ENCODE measurements around the gene FGD1.

Gene FGD1

DNA sequence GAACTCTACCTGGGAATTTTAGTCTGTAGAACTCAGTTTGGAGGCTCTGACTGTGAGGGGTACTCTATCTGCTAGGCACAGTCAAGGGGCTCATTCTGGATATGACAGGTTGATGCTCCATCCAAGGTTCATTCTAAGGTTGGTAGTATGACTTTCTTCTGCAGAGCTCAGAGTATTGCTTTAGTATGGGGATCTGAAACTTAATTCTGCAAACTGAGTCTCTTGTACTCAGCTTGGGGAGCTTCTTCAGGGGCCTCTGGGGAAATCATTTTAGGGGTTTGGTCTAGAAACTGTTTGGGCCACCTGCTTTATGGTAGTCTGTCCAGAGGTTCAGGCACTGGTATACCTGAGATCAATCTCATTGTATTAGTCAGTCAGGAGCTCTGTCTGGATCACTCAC, 65.5 kb downstream of the FGD1 start:
- ATAC-seq (no peak), DNase-seq (ENCODE audit: low spot score in 2 of 2) (no peak)
- Mint-ChIP-seq H3K27ac (no peak overlapping the region), H3K4me1 (no peaks in the 10 kb centered on the region), H3K4me3 (no peak overlapping the region), H3K9me3 (no peaks in the 10 kb centered on the region), H3K36me3 (no peaks in the 10 kb centered on the region)

DNA sequence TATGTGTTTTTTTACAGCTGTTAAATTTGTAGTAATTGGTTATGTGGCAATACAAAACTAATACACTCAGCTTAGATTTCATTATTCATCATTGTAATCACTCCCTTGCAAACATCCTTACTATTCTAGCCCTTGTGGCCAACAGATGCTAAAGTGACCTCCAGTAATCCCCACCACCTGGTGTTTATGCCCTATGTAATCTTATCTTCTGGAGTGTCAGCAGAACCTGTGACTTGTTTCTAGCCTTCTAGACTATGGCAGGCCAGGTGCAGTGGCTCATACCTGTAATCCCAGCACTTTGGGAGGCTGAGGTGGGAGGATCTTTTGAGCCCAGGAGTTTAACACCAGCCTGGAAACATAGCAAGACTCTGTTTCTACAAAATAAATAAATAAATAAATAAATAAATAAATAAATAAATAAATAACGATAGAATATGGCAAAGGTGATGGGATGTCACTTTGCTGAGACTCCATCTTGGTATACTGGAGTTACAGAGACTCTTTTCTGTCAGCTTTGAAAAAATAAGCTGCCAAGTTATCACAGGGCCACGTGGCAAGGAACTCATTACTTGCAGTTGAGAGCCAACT, 68.1 kb downstream of the FGD1 start:
- Mint-ChIP-seq H3K4me3 (no peak overlapping the region), H3K27ac (no peak overlapping the region), H3K36me3 (no peaks in the 10 kb centered on the region), H3K9me3 (no peaks in the 10 kb centered on the region), H3K4me1 (no peaks in the 10 kb centered on the region)
- DNase-seq (ENCODE audit: low spot score in 2 of 2) (no peak), ATAC-seq (no peak)

DNA sequence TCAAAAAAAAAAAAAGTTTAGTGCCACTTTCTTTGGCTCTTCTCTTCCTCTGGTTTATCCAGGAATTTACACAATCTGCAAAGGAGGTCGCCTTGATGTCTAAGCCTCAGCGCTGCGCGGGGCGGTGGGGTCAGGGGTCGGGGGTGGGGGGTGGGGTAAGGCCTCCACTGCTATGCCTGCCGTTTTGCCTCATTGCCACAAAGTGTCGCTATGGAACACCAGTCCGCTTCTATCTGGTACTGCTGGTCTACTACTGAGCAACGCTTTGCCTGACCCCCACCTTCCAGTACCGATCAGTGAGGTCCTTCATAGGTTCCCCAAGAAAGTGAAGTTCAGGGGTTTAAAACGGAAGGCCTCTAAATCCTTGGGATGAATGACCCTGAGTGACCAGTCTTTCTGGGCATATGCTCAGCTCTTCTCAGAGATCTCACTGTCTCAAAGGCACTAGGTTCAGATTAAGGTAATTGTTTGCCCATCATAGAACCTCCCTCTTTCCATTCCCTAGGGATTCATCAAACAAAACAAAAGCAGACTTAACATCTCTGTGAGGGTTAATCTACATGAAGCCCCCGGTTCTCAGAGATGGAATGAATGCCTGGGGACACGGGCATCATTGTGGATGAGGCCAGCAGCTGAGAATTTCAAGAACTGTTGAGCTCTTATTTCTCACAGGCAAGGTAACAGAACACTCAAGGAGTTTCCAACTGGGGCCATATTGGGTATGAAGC, 72.7 kb downstream of the FGD1 start:
- H3K4me1 Mint-ChIP-seq: no peaks in the 10 kb centered on the region
- DNase-seq (ENCODE audit: low spot score in 2 of 2) (no peak), ATAC-seq (no peak)
- H3K4me3 Mint-ChIP-seq: no peak overlapping the region
- H3K9me3 Mint-ChIP-seq: no peaks in the 10 kb centered on the region
- no peaks in the 10 kb centered on the region for H3K36me3 Mint-ChIP-seq
- no peak overlapping the region for H3K27ac Mint-ChIP-seq

DNA sequence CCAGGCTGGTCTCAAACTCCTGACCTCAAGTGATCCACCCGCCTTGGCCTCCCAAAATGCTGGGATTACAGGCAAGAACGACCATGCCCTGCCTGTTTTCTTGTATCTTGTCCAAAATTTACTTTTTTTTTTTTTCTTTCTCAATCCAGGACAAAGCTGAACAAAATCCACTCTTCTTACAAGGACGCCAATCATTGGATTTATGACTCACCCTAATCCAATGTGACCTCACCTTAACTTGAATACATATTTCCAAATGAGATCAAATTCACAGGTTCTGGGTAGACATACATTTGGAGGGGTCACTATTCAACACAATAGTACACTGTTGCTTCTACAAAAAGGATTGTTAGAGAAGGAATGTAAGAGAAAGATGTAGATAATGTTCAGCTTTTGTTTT, 73.9 kb downstream of the FGD1 start:
- ATAC-seq (no peak), DNase-seq (ENCODE audit: low spot score in 2 of 2) (no peak)
- H3K9me3 Mint-ChIP-seq: no peaks in the 10 kb centered on the region
- no peaks in the 10 kb centered on the region for H3K36me3 Mint-ChIP-seq
- no peak overlapping the region for H3K4me3 Mint-ChIP-seq
- no peaks in the 10 kb centered on the region for H3K4me1 Mint-ChIP-seq
- H3K27ac Mint-ChIP-seq: no peak overlapping the region

DNA sequence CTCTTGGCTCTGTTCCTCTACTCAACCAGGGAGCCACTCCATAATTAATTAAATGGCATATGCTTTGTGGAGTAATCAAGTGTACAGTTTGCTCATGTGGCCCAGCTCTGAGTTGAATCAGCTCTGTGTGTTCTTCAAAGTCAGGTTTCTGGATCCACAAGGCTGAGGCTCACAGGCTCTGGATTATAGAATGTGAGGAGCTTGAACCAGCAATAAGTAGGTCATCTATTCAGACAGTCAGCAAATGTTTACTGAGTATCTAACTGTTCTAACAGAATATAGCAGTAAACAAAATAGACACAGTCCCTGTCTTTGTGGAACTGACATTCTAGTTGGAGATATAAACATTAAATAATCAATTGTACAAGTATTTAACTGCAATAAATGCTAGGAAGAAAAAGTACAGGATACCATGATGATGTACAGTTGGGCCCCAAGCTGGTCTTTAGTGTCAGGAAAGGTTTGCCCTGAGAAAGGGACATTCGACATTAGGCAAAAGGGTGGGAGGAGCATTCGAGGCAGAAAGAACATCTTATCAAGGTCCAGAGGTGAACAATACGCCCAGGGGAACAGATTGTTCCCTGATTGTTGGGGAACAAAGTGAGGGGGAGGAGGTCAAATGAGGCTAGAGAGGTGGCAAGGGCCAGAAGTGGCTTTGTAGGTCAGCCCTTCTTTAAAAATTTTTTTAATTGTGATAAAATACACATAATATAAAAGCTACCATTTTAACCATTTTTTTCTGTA, 76.3 kb downstream of the FGD1 start:
- ATAC-seq: no peak
- Mint-ChIP-seq H3K36me3 (no peaks in the 10 kb centered on the region), H3K9me3 (no peaks in the 10 kb centered on the region)

DNA sequence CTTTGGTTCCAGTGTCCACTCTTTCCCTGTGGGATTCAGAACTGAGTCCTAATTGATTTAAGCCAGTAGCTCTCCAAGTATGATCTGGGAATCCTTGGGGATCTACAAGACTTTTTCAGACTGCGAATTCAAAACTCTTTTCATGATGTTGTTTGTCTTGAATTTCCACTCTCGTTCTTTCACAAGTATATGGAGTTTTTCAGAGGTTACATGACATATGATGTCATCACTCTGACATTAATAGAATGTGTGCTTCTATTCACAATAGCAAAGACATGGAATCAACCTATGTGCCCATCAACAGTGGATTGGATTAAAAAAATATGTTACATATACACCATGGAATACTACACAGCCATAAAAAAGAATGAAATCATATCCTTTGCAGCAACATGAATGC, 79.1 kb downstream of the FGD1 start:
- Mint-ChIP-seq H3K4me3 (no peak overlapping the region), H3K27ac (no peak overlapping the region), H3K4me1 (peaks cover 6% of the 10 kb centered on the region), H3K9me3 (no peaks in the 10 kb centered on the region), H3K36me3 (no peaks in the 10 kb centered on the region)
- DNase-seq (ENCODE audit: low spot score in 2 of 2) (no peak), ATAC-seq (no peak)

More for the DNA sequence above, 76.3 kb downstream of the FGD1 start:
- no peak overlapping the region for H3K4me3 Mint-ChIP-seq
- H3K4me1 Mint-ChIP-seq: peaks cover 6% of the 10 kb centered on the region
- no peak overlapping the region for H3K27ac Mint-ChIP-seq
- DNase-seq (ENCODE audit: low spot score in 2 of 2): no peak

DNA sequence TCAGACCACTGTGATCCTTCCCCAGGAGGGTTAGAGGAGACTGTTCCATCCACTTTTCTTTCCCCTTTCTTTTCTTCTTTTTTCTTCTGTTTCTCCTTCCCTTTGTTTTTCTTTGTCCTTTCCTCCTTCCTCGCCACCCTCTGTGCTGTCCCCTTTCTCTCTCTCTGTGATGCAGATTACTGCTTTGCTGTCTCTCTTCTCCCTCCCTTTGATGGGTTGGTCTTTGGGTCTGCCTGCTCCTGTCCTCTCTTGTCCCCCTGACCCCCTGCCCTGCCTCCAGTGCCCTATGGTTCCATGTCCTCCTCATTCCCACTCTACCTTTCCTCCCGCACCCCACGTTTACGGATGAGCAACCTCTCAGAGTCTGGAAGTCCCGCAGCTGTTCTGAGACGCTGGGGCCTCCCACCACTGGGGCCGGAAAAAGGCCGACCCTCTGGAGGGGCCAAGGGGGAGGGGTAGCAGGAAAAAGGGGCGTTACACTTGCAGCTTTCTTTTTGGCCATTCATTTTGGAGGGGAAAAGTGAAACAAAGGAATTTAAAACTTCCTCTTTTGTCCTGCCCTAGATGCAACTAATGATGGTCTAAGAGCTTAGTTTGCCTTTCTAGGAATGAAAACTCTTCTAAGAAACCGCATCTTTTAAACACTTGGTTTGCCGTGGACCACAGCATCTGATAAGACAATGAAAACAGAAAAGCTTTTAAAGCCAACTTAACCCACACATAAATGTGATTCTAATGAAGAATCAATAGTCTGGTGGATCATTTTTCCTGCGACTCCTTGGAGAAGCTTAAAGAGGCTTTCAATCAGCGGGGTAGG, 80.3 kb downstream of the FGD1 start:
- peaks cover 6% of the 10 kb centered on the region for H3K4me1 Mint-ChIP-seq
- H3K27ac Mint-ChIP-seq: no peak overlapping the region
- no peak overlapping the region for H3K4me3 Mint-ChIP-seq
- no peak for ATAC-seq
- DNase-seq (ENCODE audit: low spot score in 2 of 2): no peak
- H3K9me3 Mint-ChIP-seq: no peaks in the 10 kb centered on the region
- no peaks in the 10 kb centered on the region for H3K36me3 Mint-ChIP-seq

DNA sequence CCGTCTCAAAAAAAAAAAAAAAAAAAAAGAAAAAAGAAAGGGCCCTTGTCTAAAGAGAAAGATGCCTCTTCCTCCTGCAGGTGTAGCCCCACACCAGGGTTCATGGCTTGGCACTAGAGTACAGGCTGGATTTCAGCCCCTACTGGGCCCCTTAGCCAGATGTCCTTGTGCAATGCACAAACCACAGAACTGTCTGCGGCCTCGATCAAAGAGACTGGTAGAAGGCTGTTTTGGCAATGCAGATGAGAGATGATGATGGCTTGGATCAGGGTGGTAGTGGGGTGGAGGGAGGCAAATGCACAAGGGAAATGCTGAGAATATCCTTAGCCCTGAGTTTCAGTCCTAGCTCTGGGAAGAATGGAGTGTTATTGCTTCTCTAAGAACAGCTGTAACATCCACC, 82.3 kb downstream of the FGD1 start:
- no peaks in the 10 kb centered on the region for H3K36me3 Mint-ChIP-seq
- H3K4me1 Mint-ChIP-seq: peaks cover 6% of the 10 kb centered on the region
- no peak overlapping the region for H3K4me3 Mint-ChIP-seq
- no peaks in the 10 kb centered on the region for H3K9me3 Mint-ChIP-seq
- H3K27ac Mint-ChIP-seq: no peak overlapping the region
- no peak for DNase-seq (ENCODE audit: low spot score in 2 of 2)
- ATAC-seq: no peak

DNA sequence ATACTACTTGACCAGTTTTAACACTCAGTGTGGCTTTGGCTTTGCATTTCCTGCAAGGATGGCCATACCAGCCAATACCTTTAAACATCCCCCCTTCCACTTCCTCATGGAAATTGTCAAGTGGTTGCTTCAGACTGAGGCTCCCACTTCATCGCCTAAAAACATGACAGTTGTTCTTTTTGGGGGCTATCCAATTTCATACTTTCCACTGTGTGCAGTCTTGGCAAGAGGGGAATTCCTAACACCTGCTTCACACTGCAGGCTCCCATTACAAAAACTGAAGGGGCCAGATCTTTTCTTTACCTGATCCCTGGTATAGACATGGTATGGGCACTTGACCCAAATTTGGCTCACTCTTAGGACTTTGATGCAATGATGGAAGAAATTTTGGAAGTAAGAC, 84.3 kb downstream of the FGD1 start:
- Mint-ChIP-seq H3K27ac (no peak overlapping the region), H3K4me3 (no peak overlapping the region), H3K4me1 (peaks cover 6% of the 10 kb centered on the region), H3K9me3 (no peaks in the 10 kb centered on the region), H3K36me3 (no peaks in the 10 kb centered on the region)
- ATAC-seq (no peak), DNase-seq (ENCODE audit: low spot score in 2 of 2) (no peak)

DNA sequence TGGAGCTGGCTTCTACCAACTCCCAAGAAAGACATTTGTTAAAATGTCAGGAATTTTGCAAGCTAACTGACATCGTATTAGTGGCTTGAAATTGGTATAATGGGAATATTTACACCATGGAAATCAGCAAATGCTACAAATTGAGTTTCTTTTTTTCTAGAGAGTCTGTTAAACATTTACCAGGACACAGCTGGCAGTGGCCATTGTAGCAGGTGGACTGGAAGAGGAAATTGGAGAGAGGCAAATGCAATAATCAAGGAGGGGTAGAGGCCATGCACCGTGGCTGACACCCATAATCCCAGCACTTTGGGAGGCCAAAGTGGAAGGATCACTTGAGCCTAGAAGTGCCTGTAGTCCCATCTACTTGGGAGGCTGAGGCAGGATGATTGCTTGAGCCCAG, 88.8 kb downstream of the FGD1 start:
- Mint-ChIP-seq H3K36me3 (no peaks in the 10 kb centered on the region), H3K4me3 (no peak overlapping the region)
- no peak for ATAC-seq

DNA sequence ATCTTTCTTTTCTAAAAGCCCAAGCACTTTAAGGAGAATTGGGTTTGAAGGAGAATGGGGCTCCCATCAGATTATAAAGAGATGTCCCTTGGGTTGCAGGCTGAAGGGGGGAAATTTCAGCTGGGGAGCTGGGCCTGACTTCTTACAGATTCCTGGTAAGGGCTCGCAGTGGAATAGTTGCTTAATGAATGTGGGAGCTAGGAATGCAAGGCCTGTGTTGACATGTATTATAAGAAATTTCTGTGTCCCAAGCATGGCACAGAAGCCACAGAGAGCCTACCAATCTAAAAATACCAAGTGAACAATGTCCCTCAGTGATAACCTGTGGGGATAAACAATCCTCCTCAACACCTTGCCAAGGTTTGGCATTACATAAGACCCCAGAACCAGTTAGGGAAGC, 98.9 kb downstream of the FGD1 start:
- no peaks in the 10 kb centered on the region for H3K36me3 Mint-ChIP-seq

More for the DNA sequence above, 88.8 kb downstream of the FGD1 start:
- no peaks in the 10 kb centered on the region for H3K4me1 Mint-ChIP-seq
- no peak overlapping the region for H3K27ac Mint-ChIP-seq
- no peak for DNase-seq (ENCODE audit: low spot score in 2 of 2)
- H3K9me3 Mint-ChIP-seq: no peaks in the 10 kb centered on the region

More for the DNA sequence above, 98.9 kb downstream of the FGD1 start:
- DNase-seq (ENCODE audit: low spot score in 2 of 2): no peak
- Mint-ChIP-seq H3K27ac (no peak overlapping the region), H3K9me3 (no peaks in the 10 kb centered on the region), H3K4me3 (no peak overlapping the region), H3K4me1 (no peaks in the 10 kb centered on the region)
- ATAC-seq: no peak
